Activated naive CD4-positive, alpha-beta T cell treated with anti-CD3 and anti-CD28 coated beads, Interleukin-2, amount 50 U/mL, for 24 hours (primary cell): ENCODE data around the gene UNC93A.

ENCODE experiments used
- H3K27ac Mint-ChIP-seq: one replicate; pipeline ENCODE4 v1.8.0; 2021; ENCODE audit warnings: mild to moderate bottlenecking, mixed read lengths
- H3K27me3 Mint-ChIP-seq: one replicate; pipeline ENCODE4 v1.8.0; 2021; ENCODE audit warnings: mixed read lengths
- H3K36me3 Mint-ChIP-seq: one replicate; pipeline ENCODE4 v1.8.0; 2021; ENCODE audit warnings: mixed read lengths
- H3K4me1 Mint-ChIP-seq: one replicate; pipeline ENCODE4 v1.8.0; 2021; ENCODE audit warnings: mixed read lengths
- H3K4me3 Mint-ChIP-seq: one replicate; pipeline ENCODE4 v1.8.0; 2021; ENCODE audit warnings: mild to moderate bottlenecking, mixed read lengths
- H3K9me3 Mint-ChIP-seq: one replicate; pipeline ENCODE4 v1.8.0; 2021; ENCODE audit warnings: mixed read lengths

UNC93A gene

DNA sequence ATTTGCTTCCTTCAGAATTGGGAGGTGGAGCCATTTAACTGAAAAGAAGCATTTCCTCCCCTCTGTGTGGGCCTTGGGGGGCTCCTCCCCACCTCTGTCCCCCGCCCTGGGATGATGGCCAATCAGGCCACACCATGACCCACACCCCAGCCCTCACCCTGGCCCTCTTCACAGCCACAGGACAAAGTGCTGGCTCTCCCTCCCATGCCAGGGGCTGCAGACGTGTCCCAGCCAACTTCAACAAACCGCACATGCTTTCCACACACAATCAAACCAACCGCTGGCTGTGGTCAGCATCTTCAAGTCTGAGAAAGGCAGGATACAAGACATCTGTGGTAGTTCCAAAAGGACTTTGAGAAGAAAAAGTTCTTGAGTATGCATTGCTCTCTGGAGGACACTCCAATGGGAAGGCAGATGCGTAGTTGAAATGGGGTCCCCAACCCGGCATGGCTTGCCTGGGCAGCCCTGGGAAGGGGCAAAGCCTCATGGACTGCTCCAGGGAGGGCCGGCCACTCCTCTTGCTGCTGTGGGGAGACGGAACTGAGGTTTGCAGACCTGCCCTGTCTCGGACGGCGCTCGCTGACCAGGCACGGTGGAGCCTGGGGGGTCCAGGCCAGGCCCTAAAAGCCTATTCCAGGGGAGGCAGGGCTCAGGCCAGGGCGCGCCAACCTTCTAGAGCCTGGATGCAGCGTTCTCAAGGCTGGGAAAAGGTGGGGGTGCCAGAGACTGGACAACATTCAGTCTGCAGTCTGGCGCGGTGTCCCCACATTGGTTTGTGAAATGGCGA lies 45.9 kb downstream of the UNC93A start:
- Mint-ChIP-seq H3K4me3 (no peak overlapping the region), H3K9me3 (no peaks in the 10 kb centered on the region), H3K27me3 (peaks cover 1% of the 10 kb centered on the region), H3K27ac (no peak overlapping the region), H3K36me3 (peaks cover 2% of the 10 kb centered on the region), H3K4me1 (no peaks in the 10 kb centered on the region)

GRCh38 chr6:167337675-167338449 lies 46.7 kb downstream of the UNC93A start:
- Mint-ChIP-seq H3K4me1 (no peaks in the 10 kb centered on the region), H3K4me3 (no peak overlapping the region), H3K9me3 (no peaks in the 10 kb centered on the region), H3K36me3 (peaks cover 2% of the 10 kb centered on the region), H3K27ac (no peak overlapping the region), H3K27me3 (peaks cover 1% of the 10 kb centered on the region)

- no peaks in the 10 kb centered on the region for H3K9me3 Mint-ChIP-seq
- peaks cover 1% of the 10 kb centered on the region for H3K27me3 Mint-ChIP-seq
- no peaks in the 10 kb centered on the region for H3K4me1 Mint-ChIP-seq
- peaks cover 2% of the 10 kb centered on the region for H3K36me3 Mint-ChIP-seq
- H3K4me3 Mint-ChIP-seq = no peak overlapping the region
- H3K27ac Mint-ChIP-seq = no peak overlapping the region
These were observed 47.5 kb downstream of the UNC93A start for GRCh38 chr6:167338541-167339117.

DNA sequence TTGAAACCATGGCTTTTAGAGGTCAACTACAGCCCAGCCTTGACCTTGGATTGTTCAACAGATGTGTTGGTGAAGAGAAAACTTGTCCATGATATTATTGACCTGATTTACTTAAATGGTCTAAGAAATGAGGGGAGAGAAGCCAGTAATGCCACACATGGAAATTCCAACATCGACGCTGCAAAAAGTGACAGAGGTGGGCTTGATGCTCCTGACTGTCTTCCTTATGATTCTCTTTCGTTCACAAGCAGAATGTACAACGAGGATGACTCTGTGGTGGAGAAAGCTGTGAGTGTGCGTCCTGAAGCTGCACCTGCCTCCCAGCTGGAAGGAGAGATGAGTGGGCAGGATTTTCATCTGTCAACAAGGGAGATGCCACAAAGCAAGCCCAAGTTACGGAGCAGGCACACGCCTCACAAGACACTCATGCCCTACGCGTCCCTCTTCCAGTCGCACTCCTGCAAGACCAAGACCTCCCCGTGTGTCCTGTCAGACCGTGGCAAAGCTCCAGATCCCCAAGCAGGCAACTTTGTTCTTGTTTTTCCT lies 50.0 kb downstream of the UNC93A start:
- H3K27ac Mint-ChIP-seq = no peak overlapping the region
- H3K4me1 Mint-ChIP-seq = no peaks in the 10 kb centered on the region
- H3K27me3 Mint-ChIP-seq = no peaks in the 10 kb centered on the region
- H3K36me3 Mint-ChIP-seq = peaks cover 2% of the 10 kb centered on the region
- no peak overlapping the region for H3K4me3 Mint-ChIP-seq
- no peaks in the 10 kb centered on the region for H3K9me3 Mint-ChIP-seq

GRCh38 chr6:167341665-167342655 lies 50.8 kb downstream of the UNC93A start:
- Mint-ChIP-seq H3K36me3 (peaks cover 2% of the 10 kb centered on the region), H3K27ac (no peak overlapping the region), H3K9me3 (no peaks in the 10 kb centered on the region), H3K4me1 (no peaks in the 10 kb centered on the region), H3K4me3 (no peak overlapping the region), H3K27me3 (no peaks in the 10 kb centered on the region)

GRCh38 chr6:167342879-167343610 lies 51.9 kb downstream of the UNC93A start:
- Mint-ChIP-seq H3K9me3 (no peaks in the 10 kb centered on the region), H3K4me3 (no peak overlapping the region), H3K27ac (no peak overlapping the region), H3K36me3 (peaks cover 2% of the 10 kb centered on the region), H3K4me1 (no peaks in the 10 kb centered on the region), H3K27me3 (no peaks in the 10 kb centered on the region)

- peaks cover 4% of the 10 kb centered on the region for H3K27me3 Mint-ChIP-seq
- H3K9me3 Mint-ChIP-seq = no peaks in the 10 kb centered on the region
- H3K4me3 Mint-ChIP-seq = no peak overlapping the region
- H3K36me3 Mint-ChIP-seq = no peaks in the 10 kb centered on the region
- no peak overlapping the region for H3K27ac Mint-ChIP-seq
- peaks cover 10% of the 10 kb centered on the region for H3K4me1 Mint-ChIP-seq
These were observed 54.2 kb downstream of the UNC93A start for GRCh38 chr6:167345348-167345747.

DNA sequence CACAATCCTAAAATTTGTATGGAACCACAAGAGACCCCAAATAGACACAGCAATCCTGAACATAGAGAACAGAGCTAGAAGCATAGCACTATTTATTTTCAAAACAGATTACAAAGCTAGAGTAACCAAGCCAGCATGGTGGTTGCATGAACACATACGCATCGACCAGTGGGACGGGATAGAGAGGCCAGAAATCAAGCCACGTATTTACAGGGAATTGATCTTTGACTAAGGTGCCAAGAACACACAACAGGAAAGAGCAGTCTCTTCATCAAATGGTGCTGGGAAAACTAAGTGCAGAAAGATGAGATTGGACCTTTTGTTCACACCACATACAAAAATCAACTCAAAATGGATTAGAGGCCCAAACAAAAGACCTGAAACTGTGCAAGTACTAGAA lies 54.8 kb downstream of the UNC93A start:
- H3K27ac Mint-ChIP-seq = no peak overlapping the region
- no peaks in the 10 kb centered on the region for H3K9me3 Mint-ChIP-seq
- H3K27me3 Mint-ChIP-seq = peaks cover 4% of the 10 kb centered on the region
- no peak overlapping the region for H3K4me3 Mint-ChIP-seq
- peaks cover 13% of the 10 kb centered on the region for H3K4me1 Mint-ChIP-seq
- no peaks in the 10 kb centered on the region for H3K36me3 Mint-ChIP-seq

GRCh38 chr6:167347226-167347625 lies 56.1 kb downstream of the UNC93A start:
- peaks cover 20% of the 10 kb centered on the region for H3K4me1 Mint-ChIP-seq
- no peak overlapping the region for H3K4me3 Mint-ChIP-seq
- no peaks in the 10 kb centered on the region for H3K9me3 Mint-ChIP-seq
- no peaks in the 10 kb centered on the region for H3K36me3 Mint-ChIP-seq
- no peak overlapping the region for H3K27ac Mint-ChIP-seq
- peaks cover 4% of the 10 kb centered on the region for H3K27me3 Mint-ChIP-seq

DNA sequence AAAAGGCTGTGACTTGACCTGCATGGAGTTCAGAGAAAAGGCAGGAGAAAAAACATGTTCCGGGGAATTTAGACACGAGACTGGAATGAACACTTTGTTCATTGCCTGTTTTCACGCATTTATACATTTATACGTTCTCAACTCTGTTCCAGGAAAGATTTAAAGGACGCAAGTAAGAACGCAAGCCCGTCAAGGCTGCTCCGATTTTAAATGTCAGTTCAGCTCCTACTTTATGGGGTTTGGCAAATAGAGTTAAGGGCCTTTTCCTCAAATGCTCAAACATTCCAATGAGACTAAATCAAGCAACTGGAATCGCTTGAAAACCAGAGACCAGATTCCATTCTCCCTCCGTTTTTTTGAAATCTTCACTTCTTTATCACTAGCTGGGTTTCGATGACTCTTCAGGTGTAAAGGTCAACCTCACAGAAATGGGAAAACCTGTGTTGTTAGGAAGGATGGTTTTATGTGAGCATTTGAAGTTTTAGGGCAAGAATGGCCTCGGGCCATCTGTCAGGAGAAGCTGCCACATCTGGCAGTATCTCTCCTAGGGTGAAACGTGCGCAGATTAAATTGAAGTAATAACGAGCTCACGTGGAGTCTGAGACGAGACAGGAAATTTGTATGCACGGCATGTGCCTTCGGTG lies 58.6 kb downstream of the UNC93A start:
- Mint-ChIP-seq H3K27ac (peak overlapping the region; percentile 92), H3K4me1 (peaks cover 20% of the 10 kb centered on the region), H3K36me3 (peaks cover 1% of the 10 kb centered on the region), H3K9me3 (no peaks in the 10 kb centered on the region), H3K4me3 (peak overlapping the region; percentile 91), H3K27me3 (peaks cover 6% of the 10 kb centered on the region)

DNA sequence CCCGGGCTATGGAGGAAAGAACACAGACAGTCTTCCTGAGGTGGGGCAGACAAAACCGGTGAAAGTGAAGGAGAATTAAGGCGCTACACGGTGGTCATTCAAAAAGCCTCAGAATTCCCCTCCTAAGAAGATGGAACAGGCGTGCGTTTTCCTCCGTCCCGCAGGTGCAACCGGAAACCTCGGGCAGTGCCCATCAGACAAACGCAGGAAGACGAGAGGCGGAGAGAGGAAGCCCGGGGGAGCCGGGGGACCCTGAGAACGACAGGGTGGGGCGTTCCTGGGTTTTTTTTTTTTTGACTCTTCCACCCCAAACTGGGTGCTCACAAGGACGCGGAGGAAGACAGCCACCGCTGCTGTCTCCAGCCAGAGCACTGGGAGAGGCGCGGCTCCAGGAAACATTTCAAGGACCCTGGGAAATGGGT lies 59.2 kb downstream of the UNC93A start:
- Mint-ChIP-seq H3K27ac (peak overlapping the region; percentile 92), H3K4me3 (peak overlapping the region; percentile 91), H3K36me3 (peaks cover 1% of the 10 kb centered on the region), H3K9me3 (no peaks in the 10 kb centered on the region), H3K27me3 (peaks cover 6% of the 10 kb centered on the region), H3K4me1 (peaks cover 20% of the 10 kb centered on the region)

- Mint-ChIP-seq H3K36me3 (peaks cover 1% of the 10 kb centered on the region), H3K4me3 (peak overlapping the region; percentile 91), H3K27ac (peak overlapping the region; percentile 85), H3K9me3 (no peaks in the 10 kb centered on the region), H3K27me3 (peaks cover 6% of the 10 kb centered on the region), H3K4me1 (peaks cover 20% of the 10 kb centered on the region)
These were observed 59.9 kb downstream of the UNC93A start for GRCh38 chr6:167350731-167351655.

DNA sequence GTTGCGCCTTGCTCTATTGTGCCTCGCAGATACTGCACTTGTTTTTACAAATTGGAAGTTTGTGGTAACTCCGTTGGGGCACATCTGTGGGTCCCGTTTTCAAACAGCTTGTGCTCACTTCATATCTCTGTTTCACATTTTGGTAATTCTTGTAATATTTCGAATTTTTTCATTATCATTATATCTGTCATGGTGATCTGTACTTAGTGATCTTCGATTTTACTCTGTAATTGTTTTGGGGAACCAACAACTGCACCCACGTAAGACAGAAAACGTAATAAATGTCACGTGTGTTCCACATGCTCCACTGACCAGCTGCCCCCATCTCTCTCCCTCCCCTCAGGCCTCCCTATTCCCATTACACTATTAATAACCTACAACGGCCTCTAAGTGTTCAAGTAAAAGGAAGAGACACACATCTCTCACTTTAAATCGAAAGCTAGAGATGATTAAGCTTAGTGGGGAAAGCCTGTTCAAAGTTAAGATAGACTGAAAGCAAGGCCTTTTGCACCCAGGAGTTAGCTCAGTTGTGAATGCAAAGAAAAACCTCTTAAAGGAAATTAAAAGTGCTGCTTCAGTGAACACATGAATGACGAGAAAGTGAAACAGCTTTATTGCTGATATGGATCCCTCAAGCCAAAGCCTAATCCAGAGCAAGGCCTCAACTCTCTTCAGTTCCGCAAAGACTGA lies 60.7 kb downstream of the UNC93A start:
- Mint-ChIP-seq H3K9me3 (no peaks in the 10 kb centered on the region), H3K4me3 (peak overlapping the region; percentile 91), H3K4me1 (peaks cover 20% of the 10 kb centered on the region), H3K36me3 (peaks cover 1% of the 10 kb centered on the region), H3K27ac (peak overlapping the region; percentile 85), H3K27me3 (peaks cover 6% of the 10 kb centered on the region)
